ENCODE data around the gene N4BP2L2. TPM values are rescaled to one million over a fixed set of nuclear protein-coding genes. Genes with fewer than 3 reads are reported as not detected.

N4BP2L2 gene
- total and polyA plus RNA-seq, 2 of the 13 experiments (the other 11 are each of a cell fraction or from before 2014, with no cell fraction given) = 58.9 to 81.2 TPM

DNA sequence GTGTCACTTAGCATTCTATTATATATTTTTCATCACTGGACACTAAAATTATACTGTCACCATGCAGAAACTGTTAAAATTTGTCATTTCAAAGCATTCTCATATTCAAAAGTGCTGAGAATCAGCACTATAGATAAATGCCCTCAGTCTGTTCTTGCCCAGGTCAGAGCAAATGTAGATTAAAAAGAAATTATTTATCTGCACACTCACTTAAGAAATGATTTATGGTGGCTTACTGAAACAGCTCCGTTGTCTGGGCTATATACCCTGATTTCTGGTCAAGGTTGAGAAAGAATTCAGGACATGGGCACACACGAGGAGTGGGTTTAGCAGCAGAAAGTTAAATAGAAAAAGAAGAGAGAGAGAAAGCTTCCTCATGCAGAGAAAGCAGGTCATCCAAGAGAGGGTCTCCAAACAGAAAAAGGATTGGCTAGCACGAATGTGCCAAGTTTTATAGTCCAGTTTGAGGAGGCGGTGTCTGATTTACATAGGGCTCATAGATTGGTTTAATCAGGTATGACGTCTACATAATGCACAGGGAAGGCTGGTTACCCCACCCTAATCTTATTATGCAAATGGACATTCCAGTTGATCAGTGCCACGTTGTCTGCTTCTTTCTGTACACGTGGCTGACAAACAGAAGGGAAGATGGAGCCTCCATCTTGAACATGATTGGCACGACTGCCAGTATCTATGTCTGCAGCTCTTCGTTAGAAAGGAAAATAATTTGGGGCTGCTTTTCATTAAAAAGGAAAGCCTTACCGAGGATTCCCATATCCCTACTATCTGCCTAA is 63.4 kb downstream of the N4BP2L2 start:
- Histone ChIP-seq H4K20me1 (ENCODE audit: insufficient read depth, low read length) (no peaks in the 10 kb centered on the region), H3K4me2 (ENCODE audit: low read depth, low read length) (no peak overlapping the region), H2AFZ (ENCODE audit: low read length) (no peak overlapping the region), H3K4me3 (replicated peaks in 1 of 3; ENCODE audit: insufficient read depth in 1 of 3, low read depth in 2 of 3, low read length in 3 of 3) (no peak overlapping the region), H3K9ac (ENCODE audit: insufficient read depth, low read depth, low read length) (no peak overlapping the region), H3K36me3 (replicated peaks in 1 of 2; ENCODE audit: control insufficient read depth in 1 of 2, insufficient read depth in 2 of 2, low read length in 2 of 2) (no peaks in the 10 kb centered on the region), H3K27ac (ENCODE audit: extremely low read length, insufficient read depth, low read length) (no peak overlapping the region), H3K9me3 (ENCODE audit: low read length) (no peaks in the 10 kb centered on the region), H3K4me1 (ENCODE audit: insufficient read depth, low read length) (no peaks in the 10 kb centered on the region), H3K27me3 (ENCODE audit: control insufficient read depth in 1 of 2, insufficient read depth in 2 of 2, low read length in 2 of 2) (no peaks in the 10 kb centered on the region), H3K79me2 (ENCODE audit: insufficient read depth, low read length) (no peaks in the 10 kb centered on the region)
- DNase-seq (ENCODE audit: low spot score) (no peak), ATAC-seq (no peak), FAIRE-seq (no peak)
- whole genome bisulfite sequencing (ENCODE audit: low lambda C conversion rate) = 92% methylated on average over 10 of the region's 10 CpGs
- in situ Hi-C loops (cut with HindIII; ENCODE audit: extremely low pct_ligation_motif_present, low pct_unique_long_range_greater_than_20kb) = no loop called here
- ChIA-PET POLR2A (interaction anchor here (0.6 kb wide), 1 partner anchor 25 kb away, joined by 3 read pairs; no protein-coding TSS in a partner anchor), CTCF (ENCODE audit: low intra/inter-chr PET ratio, low total read pairs) (no interaction called here)
- TF ChIP-seq IRF2 (CRISPR knock-in tag; IDR thresholded peaks at IDR 0.05) (no peak), TEAD2 (CRISPR knock-in tag; IDR thresholded peaks at IDR 0.05) (no peak), TRIM24 (CRISPR knock-in tag; IDR thresholded peaks at IDR 0.05) (no peak), SUZ12 (IDR thresholded peaks at IDR 0.05; ENCODE audit: low read depth, low read length) (no peak), ZNF232 (CRISPR knock-in tag; IDR thresholded peaks at IDR 0.05; ENCODE audit: borderline replicate concordance) (no peak), CENPT (CRISPR knock-in tag; IDR thresholded peaks at IDR 0.05; ENCODE audit: low read depth) (no peak)
- TF ChIP-seq, protein P1, sequence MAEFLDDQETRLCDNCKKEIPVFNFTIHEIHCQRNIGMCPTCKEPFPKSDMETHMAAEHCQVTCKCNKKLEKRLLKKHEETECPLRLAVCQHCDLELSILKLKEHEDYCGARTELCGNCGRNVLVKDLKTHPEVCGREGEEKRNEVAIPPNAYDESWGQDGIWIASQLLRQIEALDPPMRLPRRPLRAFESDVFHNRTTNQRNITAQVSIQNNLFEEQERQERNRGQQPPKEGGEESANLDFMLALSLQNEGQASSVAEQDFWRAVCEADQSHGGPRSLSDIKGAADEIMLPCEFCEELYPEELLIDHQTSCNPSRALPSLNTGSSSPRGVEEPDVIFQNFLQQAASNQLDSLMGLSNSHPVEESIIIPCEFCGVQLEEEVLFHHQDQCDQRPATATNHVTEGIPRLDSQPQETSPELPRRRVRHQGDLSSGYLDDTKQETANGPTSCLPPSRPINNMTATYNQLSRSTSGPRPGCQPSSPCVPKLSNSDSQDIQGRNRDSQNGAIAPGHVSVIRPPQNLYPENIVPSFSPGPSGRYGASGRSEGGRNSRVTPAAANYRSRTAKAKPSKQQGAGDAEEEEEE (CRISPR knock-in tag; IDR thresholded peaks at IDR 0.05; ENCODE audit: borderline replicate concordance) = no peak
- TF ChIP-seq, protein P2, sequence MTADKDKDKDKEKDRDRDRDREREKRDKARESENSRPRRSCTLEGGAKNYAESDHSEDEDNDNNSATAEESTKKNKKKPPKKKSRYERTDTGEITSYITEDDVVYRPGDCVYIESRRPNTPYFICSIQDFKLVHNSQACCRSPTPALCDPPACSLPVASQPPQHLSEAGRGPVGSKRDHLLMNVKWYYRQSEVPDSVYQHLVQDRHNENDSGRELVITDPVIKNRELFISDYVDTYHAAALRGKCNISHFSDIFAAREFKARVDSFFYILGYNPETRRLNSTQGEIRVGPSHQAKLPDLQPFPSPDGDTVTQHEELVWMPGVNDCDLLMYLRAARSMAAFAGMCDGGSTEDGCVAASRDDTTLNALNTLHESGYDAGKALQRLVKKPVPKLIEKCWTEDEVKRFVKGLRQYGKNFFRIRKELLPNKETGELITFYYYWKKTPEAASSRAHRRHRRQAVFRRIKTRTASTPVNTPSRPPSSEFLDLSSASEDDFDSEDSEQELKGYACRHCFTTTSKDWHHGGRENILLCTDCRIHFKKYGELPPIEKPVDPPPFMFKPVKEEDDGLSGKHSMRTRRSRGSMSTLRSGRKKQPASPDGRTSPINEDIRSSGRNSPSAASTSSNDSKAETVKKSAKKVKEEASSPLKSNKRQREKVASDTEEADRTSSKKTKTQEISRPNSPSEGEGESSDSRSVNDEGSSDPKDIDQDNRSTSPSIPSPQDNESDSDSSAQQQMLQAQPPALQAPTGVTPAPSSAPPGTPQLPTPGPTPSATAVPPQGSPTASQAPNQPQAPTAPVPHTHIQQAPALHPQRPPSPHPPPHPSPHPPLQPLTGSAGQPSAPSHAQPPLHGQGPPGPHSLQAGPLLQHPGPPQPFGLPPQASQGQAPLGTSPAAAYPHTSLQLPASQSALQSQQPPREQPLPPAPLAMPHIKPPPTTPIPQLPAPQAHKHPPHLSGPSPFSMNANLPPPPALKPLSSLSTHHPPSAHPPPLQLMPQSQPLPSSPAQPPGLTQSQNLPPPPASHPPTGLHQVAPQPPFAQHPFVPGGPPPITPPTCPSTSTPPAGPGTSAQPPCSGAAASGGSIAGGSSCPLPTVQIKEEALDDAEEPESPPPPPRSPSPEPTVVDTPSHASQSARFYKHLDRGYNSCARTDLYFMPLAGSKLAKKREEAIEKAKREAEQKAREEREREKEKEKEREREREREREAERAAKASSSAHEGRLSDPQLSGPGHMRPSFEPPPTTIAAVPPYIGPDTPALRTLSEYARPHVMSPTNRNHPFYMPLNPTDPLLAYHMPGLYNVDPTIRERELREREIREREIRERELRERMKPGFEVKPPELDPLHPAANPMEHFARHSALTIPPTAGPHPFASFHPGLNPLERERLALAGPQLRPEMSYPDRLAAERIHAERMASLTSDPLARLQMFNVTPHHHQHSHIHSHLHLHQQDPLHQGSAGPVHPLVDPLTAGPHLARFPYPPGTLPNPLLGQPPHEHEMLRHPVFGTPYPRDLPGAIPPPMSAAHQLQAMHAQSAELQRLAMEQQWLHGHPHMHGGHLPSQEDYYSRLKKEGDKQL (CRISPR knock-in tag; IDR thresholded peaks at IDR 0.05; ENCODE audit: low read depth) = no peak
- TSS peak; percentile 15 for BruUV-seq (replicated peaks)
- intact Hi-C loops (cut with micrococcal nuclease; ENCODE audit: unreplicated experiment) = no loop called here
